GM19395 (cell line): Measurements from ENCODE around the gene YWHAQ.

Experiments used
- ATAC-seq: cut with Tn5 transposase; IDR thresholded peaks from one replicate; pipeline ENCODE4 v1.9.1; 2021; ENCODE audit warnings: mild to moderate bottlenecking, moderate library complexity; ENCODE audit not compliant: unreplicated experiment

YWHAQ gene

DNA sequence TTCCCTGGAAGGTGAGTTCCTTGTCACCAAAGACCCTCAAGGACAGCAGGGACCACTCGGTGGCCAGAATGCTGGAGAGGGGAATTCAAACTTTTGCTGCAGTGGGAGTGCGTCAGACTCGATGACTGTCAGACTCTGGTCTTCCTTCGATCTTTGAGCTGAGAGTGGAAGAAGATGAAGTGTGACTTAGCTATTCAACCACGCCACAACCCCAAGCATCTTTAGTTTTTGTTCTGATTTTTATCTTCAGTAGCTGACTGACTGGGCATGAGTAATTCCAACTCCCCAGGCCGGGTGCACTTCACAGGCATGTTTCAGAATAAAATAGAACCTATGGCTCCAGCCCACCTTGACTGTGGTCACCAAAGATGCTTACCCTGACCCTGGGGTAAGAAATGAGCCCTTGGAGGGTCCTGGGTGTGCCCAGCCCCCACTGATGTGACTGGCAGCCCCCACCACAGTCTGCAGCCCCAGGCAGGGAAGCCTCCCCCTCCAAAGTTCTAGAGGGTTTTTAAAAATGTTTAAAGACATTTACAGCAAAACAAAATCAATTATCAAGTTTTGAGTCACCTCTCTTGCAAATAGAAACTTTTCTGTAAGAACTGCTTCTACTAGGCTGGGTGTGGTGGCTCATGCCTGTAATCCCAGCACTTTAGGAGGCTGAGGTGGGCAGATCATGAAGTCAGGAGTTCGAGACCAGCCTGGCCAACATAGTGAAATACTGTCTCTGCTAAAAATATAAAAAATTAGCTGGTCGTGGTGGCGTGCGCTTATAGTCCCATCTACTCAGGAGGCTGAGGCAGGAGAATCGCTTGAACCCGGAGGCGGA, 24.9 kb upstream of the YWHAQ start:
- ATAC-seq: peak; percentile 52

GRCh38 chr2:9654452-9655100, 23.8 kb upstream of the YWHAQ start:
- ATAC-seq: no peak

- no peak for ATAC-seq
Measured at GRCh38 chr2:9653485-9654271, 22.9 kb upstream of the YWHAQ start.

- no peak for ATAC-seq
Measured at GRCh38 chr2:9652898-9653479, 22.2 kb upstream of the YWHAQ start.

- ATAC-seq: no peak
Measured at GRCh38 chr2:9652267-9652666, 21.5 kb upstream of the YWHAQ start.

DNA sequence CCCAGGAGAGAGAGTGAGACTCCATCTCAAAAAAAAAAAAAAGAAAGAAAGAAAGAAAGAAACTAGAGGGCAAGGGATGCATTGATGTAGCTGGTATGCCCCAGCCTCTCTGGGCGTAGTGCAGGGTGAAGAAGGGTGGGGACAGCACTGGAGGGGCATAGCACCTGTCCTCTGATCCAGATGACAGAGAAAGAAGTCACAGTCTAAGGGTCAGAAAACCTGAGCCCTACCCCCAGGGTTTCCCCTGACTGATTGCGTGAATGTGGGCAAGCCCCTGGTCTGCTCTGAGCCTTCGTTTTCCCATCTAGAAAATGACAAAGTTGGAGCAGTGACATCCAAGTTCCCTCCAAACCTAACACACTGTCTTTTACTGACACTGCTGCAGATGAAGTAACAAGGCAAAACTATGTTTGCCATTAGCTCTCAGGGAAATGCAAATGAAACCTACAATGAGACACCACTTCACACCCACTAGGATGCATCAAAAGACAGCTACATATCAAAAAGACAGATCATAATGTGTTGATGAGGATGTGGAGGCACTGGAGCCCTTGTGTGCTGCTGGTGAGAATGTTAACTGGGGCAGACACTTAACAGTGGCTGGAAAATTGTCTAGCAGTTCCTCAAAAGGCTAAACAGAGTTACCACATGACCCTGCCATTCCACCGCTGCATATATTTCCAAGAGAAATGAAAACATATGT, 19.5 kb upstream of the YWHAQ start:
- no peak for ATAC-seq

DNA sequence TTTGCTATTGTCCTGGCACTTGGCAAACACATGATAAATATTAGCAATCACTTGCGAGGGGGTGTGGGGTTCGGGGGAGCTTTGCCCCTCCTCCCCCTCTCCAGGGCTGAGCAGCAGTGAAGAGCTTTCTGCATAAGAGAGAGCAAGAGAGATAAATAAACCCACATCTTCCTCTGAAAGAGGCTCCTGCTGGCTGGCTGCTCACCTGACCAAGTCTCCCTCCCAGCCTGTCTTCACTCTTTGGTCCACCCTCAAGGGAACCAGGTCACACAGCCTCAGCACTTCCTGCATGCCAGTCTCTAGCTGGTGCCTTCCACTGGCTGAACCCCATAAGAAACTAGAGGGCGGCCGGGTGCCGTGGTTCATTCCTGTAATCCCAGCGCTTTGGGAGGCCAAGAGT, 18.5 kb upstream of the YWHAQ start:
- no peak for ATAC-seq

DNA sequence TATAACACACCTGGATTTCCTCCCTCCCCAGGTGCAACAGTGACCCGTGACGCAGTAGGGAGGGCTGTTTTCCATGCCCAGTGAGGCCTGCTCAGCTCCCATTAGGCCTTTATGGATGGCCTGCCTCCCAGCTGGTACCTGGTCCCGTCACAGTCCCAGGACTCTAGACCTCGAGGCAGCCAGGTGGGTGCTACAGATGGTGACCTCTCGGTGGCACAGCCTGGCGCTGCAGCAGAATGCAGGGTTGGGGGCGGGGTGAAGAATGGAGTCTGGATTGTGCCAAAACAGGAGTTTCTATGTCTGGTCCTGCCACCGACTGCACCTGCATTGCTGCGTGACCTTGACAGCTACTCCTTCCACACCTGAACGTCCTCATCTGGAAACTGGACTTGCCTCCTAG, 18.0 kb upstream of the YWHAQ start:
- ATAC-seq: no peak

DNA sequence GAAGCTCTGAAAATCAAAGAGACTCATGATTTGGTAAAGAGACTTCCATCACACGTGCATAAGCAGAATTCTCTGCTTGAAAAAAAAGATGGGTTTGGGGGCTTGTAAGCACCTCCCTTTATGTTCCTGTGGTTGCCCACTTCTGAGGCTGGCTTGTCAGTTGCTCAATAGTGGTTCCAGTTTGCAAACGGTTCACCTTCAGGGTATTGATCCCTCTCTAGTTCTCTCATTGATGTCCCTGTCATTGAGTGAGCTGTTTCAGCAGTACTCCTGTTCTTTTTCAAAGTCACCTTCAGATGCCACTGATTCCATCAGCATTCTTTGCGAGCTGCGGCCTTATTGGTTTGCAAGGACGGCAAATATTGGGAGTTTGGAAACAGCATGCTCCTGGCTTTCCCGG, 17.1 kb upstream of the YWHAQ start:
- no peak for ATAC-seq

- ATAC-seq: no peak
Measured at GRCh38 chr2:9646196-9647030, 15.6 kb upstream of the YWHAQ start.

DNA sequence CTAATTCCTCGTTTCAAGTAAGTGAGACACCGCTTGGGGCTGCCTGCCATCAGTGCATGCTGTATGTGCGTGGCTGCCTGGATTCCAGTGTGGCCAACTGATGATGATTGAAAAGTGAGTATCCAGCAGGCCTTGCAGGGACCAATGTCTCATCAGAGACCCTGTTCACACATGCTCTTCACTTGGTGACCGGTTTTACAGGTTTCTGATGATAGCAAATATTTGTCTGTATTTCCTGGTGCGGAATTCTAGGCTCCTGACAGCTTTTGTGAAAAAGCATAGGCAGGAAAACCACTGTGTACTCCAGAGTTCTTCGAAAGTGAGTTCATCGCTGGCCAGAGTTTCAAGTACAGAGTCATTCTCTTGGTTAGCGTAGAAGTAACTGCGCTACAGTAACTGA, 13.8 kb upstream of the YWHAQ start:
- no peak for ATAC-seq

GRCh38 chr2:9644021-9644420, 13.2 kb upstream of the YWHAQ start:
- ATAC-seq: no peak

GRCh38 chr2:9641641-9642040, 10.8 kb upstream of the YWHAQ start:
- no peak for ATAC-seq

GRCh38 chr2:9640403-9641104, 9.8 kb upstream of the YWHAQ start:
- ATAC-seq: no peak

DNA sequence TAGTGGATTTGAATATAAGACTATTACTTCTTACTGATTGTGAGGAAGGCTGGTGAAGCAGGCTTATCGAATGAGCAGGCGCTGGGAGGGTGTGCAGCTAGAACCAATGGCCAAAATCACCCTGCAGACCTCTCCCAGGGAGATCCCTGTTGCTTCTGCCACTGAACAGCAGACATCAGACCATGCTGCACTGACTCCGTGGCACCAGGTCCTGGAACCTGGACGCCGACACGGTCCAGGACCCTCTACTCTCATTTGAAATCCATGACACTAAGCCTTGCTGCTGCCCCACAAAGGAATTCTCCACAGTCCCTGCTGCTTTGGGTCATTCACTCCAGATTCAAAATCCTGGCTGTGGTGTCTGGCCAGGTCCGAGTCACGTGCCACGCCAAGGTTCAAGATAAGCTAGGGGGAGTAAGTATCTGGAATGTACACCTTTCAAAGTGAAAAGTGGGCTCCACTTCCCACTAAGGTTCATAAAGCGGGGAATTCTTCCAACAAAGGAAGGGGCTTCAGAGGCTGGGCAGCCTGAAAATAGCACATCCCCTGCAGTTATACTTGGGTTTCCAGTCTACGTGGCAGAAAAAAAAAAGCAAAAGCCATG, 9.0 kb upstream of the YWHAQ start:
- ATAC-seq: no peak

GRCh38 chr2:9639000-9639602, 8.3 kb upstream of the YWHAQ start:
- ATAC-seq: no peak

DNA sequence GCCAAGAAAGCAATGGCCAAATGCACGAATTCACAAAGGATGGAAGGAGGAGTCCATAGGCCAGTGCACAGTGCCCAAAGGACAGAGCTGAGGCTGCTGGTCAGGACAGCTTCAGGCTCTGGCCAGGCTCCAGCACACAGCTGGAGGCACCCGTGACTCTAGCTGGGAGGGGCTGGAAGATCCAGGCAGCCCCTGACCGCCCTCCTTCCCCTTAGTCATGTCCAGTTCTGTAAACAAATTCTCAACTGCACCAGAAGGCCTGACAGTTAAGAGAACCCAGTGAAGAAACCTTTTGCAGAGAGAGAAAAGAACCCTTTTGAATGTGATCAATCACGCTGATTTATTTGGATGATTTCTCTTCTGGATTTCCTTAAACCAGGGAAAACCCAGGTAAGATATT, 7.7 kb upstream of the YWHAQ start:
- ATAC-seq: no peak

GRCh38 chr2:9637330-9637729, 6.5 kb upstream of the YWHAQ start:
- ATAC-seq: no peak

- no peak for ATAC-seq
Measured at GRCh38 chr2:9634133-9634532, 3.3 kb upstream of the YWHAQ start.
